BLaER1 (cell line): ENCODE results near the gene ZBTB20.

Source experiments
- H3K27ac ChIP-seq: shearing (Covaris generic); formaldehyde crosslinking; 2 replicates; pipeline ENCODE4 v1.8.1; 2022
- H3K27me3 ChIP-seq: shearing (Covaris generic); formaldehyde crosslinking; 2 replicates; pipeline ENCODE4 v1.8.1; 2022
- H3K36me3 ChIP-seq: shearing (Covaris generic); formaldehyde crosslinking; 2 replicates; pipeline ENCODE4 v1.8.1; 2022
- H3K4me1 ChIP-seq: shearing (Covaris generic); formaldehyde crosslinking; 2 replicates; pipeline ENCODE4 v1.8.1; 2022
- H3K4me2 ChIP-seq: shearing (Covaris generic); formaldehyde crosslinking; 2 replicates; pipeline ENCODE4 v1.8.1; 2022
- H3K4me3 ChIP-seq: shearing (Covaris generic); formaldehyde crosslinking; 2 replicates; pipeline ENCODE4 v1.8.1; 2022
- H3K9ac ChIP-seq: shearing (Covaris generic); formaldehyde crosslinking; 2 replicates; pipeline ENCODE4 v1.8.1; 2022
- H3K9me3 ChIP-seq: shearing (Covaris generic); formaldehyde crosslinking; 2 replicates; pipeline ENCODE4 v1.8.1; 2022
- H4K20me1 ChIP-seq: shearing (Covaris generic); formaldehyde crosslinking; 2 replicates; pipeline ENCODE4 v1.8.1; 2022
- Cebpa-rat ChIP-seq: shearing (Covaris generic); IDR thresholded peaks from 2 replicates; pipeline ENCODE4 v1.8.1; 2022

The ZBTB20 gene

DNA sequence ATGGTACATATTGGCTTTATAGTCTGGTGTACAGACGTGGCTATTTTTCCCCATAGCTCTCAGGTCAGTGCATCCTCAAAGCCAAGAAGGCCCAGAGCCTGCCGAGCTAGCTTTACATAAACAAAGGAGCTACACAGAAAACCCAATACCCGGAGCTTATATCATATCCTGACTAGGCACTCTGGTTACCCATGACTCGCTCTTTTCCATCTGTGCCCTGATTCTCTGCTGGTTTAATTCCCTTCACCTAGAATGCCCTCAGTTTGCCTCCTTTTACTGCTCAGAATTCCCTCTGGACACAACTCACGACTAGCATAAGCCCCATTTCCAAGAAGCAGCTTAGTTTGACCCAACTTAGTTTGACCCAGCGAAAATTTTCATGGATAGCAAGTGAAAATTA, 742.5 kb downstream of the ZBTB20 start:
- TF ChIP-seq Cebpa-rat = no peak
- Histone ChIP-seq H4K20me1 (no peaks in the 10 kb centered on the region), H3K9me3 (no peaks in the 10 kb centered on the region), H3K4me2 (no peak overlapping the region), H3K4me1 (no peaks in the 10 kb centered on the region), H3K9ac (no peak overlapping the region), H3K4me3 (no peak overlapping the region), H3K27ac (no peak overlapping the region), H3K27me3 (no peaks in the 10 kb centered on the region), H3K36me3 (no peaks in the 10 kb centered on the region)

- Histone ChIP-seq H3K27ac (no peak overlapping the region), H3K9ac (no peak overlapping the region), H3K9me3 (no peaks in the 10 kb centered on the region), H3K4me1 (no peaks in the 10 kb centered on the region), H3K27me3 (no peaks in the 10 kb centered on the region), H4K20me1 (no peaks in the 10 kb centered on the region), H3K36me3 (no peaks in the 10 kb centered on the region), H3K4me2 (no peak overlapping the region), H3K4me3 (no peak overlapping the region)
- TF ChIP-seq Cebpa-rat = no peak
Observed at GRCh38 chr3:114402838-114403237, 744.2 kb downstream of the ZBTB20 start.

DNA sequence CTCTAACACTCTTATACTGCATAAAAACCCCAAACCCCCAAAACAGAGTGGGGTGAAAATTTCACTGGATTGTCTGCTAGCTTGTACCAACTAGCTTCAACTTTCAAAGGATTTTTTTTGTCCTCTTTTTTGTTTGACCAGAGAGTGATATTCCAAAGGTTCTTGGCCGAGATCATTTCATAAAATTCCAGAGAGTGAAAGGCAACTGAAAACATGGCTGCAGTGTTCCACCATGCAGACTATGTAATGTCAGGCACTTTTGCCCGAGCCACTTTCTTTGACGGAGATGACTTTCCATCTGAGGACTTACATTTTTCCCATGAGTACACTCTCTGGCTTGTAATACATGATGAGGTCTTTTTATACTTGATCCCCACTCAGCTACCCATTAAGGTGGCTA, 745.7 kb downstream of the ZBTB20 start:
- Histone ChIP-seq H3K9ac (no peak overlapping the region), H3K4me2 (no peak overlapping the region), H3K27ac (no peak overlapping the region), H3K9me3 (no peaks in the 10 kb centered on the region), H3K4me3 (no peak overlapping the region), H3K4me1 (no peaks in the 10 kb centered on the region), H3K36me3 (no peaks in the 10 kb centered on the region), H4K20me1 (no peaks in the 10 kb centered on the region), H3K27me3 (no peaks in the 10 kb centered on the region)
- no peak for TF ChIP-seq Cebpa-rat

DNA sequence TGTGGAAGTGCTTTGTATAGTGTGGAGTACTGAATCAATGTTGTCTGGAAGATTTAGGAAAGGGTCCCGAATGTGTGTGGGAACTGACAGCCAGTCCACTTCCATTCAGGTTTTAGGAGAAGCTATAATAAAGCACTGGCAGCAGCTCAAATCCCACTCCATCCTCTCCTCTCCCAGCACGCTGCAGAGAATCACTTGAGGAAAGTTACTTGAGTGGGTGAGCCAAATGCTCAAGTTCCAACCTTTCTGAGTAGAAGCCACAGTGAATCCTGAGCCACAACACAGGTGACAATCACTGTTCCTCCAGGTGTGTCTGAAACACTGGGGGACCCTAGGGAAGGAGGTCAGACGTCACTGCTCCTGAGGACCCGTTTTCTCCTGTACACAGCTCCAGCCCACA, 746.7 kb downstream of the ZBTB20 start:
- Histone ChIP-seq H3K36me3 (no peaks in the 10 kb centered on the region), H3K9ac (no peak overlapping the region), H3K27me3 (no peaks in the 10 kb centered on the region), H3K9me3 (no peaks in the 10 kb centered on the region), H4K20me1 (no peaks in the 10 kb centered on the region), H3K4me3 (no peak overlapping the region), H3K4me2 (no peak overlapping the region), H3K4me1 (no peaks in the 10 kb centered on the region), H3K27ac (no peak overlapping the region)
- TF ChIP-seq Cebpa-rat = no peak

GRCh38 chr3:114394551-114394950, 752.5 kb downstream of the ZBTB20 start:
- Histone ChIP-seq H3K27me3 (no peaks in the 10 kb centered on the region), H3K36me3 (no peaks in the 10 kb centered on the region), H3K27ac (no peak overlapping the region), H3K4me2 (no peak overlapping the region), H3K4me1 (no peaks in the 10 kb centered on the region), H3K9me3 (no peaks in the 10 kb centered on the region), H4K20me1 (no peaks in the 10 kb centered on the region), H3K9ac (no peak overlapping the region), H3K4me3 (no peak overlapping the region)
- TF ChIP-seq Cebpa-rat = no peak

DNA sequence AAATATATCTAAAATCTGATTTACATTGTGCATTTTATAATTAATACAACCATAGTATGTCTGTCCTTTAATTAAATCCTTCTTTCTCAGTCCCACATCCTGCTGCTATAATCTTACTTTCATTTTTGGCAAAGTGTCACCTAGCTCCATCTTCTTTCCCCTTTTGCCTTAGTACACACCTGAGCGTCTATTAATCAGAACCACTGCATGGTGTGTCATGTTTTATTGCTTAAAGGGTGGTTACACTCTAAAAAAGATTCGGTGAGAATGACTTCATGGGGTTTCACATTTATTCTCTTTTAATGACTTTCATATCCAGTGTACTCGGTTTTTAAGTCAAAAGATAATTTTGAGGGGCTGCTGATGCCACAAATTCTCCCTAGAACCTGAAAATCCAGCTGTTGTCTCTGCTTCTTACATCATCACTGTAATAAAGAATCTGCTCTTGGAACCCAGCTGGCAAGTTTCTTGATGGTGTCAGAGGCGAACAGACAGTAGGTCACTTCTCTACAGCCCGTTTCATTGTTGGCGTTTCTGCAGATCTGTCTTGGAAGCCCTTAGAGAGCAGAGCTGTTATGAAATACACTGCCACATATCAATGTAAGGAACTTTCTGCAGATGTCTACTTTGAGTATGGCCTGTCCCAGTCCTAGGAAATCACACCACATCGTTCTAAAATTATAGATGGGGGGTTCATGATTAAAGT, 753.6 kb downstream of the ZBTB20 start:
- TF ChIP-seq Cebpa-rat = no peak
- Histone ChIP-seq H3K27ac (no peak overlapping the region), H3K9ac (no peak overlapping the region), H3K4me3 (no peak overlapping the region), H3K4me2 (no peak overlapping the region), H4K20me1 (no peaks in the 10 kb centered on the region), H3K4me1 (no peaks in the 10 kb centered on the region), H3K27me3 (no peaks in the 10 kb centered on the region), H3K9me3 (no peaks in the 10 kb centered on the region), H3K36me3 (no peaks in the 10 kb centered on the region)

- Histone ChIP-seq H3K4me1 (no peaks in the 10 kb centered on the region), H3K4me2 (no peak overlapping the region), H3K4me3 (no peak overlapping the region), H3K27me3 (no peaks in the 10 kb centered on the region), H3K9me3 (no peaks in the 10 kb centered on the region), H3K36me3 (no peaks in the 10 kb centered on the region), H3K9ac (no peak overlapping the region), H3K27ac (no peak overlapping the region), H4K20me1 (no peaks in the 10 kb centered on the region)
- TF ChIP-seq Cebpa-rat = no peak
Observed at GRCh38 chr3:114392831-114393230, 754.3 kb downstream of the ZBTB20 start.

- no peaks in the 10 kb centered on the region for H3K4me1 ChIP-seq
- no peaks in the 10 kb centered on the region for H3K36me3 ChIP-seq
- no peak overlapping the region for H3K4me3 ChIP-seq
- no peaks in the 10 kb centered on the region for H3K27me3 ChIP-seq
- H4K20me1 ChIP-seq = no peaks in the 10 kb centered on the region
- no peaks in the 10 kb centered on the region for H3K9me3 ChIP-seq
- H3K9ac ChIP-seq = no peak overlapping the region
- no peak overlapping the region for H3K4me2 ChIP-seq
- H3K27ac ChIP-seq = no peak overlapping the region
- TF ChIP-seq Cebpa-rat = no peak
Observed at GRCh38 chr3:114389156-114389555, 757.9 kb downstream of the ZBTB20 start.

GRCh38 chr3:114384558-114384903, 762.6 kb downstream of the ZBTB20 start:
- Histone ChIP-seq H3K4me3 (no peak overlapping the region), H3K9me3 (no peaks in the 10 kb centered on the region), H3K27me3 (no peaks in the 10 kb centered on the region), H3K27ac (no peak overlapping the region), H3K4me2 (no peak overlapping the region), H4K20me1 (no peaks in the 10 kb centered on the region), H3K4me1 (no peaks in the 10 kb centered on the region), H3K36me3 (peaks cover 6% of the 10 kb centered on the region; the same call in 1 of the 2 replicates), H3K9ac (no peak overlapping the region)
- TF ChIP-seq Cebpa-rat = no peak

- peaks cover 6% of the 10 kb centered on the region; the same call in 1 of the 2 replicates for H3K36me3 ChIP-seq
- H4K20me1 ChIP-seq = no peaks in the 10 kb centered on the region
- H3K9me3 ChIP-seq = no peaks in the 10 kb centered on the region
- H3K27me3 ChIP-seq = no peaks in the 10 kb centered on the region
- no peaks in the 10 kb centered on the region for H3K4me1 ChIP-seq
- H3K27ac ChIP-seq = no peak overlapping the region
- H3K4me2 ChIP-seq = no peak overlapping the region
- H3K4me3 ChIP-seq = no peak overlapping the region
- no peak overlapping the region for H3K9ac ChIP-seq
- TF ChIP-seq Cebpa-rat = no peak
Observed at GRCh38 chr3:114383875-114384557, 763.1 kb downstream of the ZBTB20 start.
